C4-2B (cell line): ENCODE results near the gene CUZD1.
"Not testable (repeated sequence)": the region's sequence is repeated elsewhere in the genome, so short reads cannot be mapped to it uniquely, and the experiment has no call there.

ENCODE experiments used
- H3K27ac ChIP-seq: fragments of 450-650 bp; 2 replicates; pipeline ENCODE4 v1.5.1; 2017
- ZFX ChIP-seq: fragments of 450-650 bp; IDR thresholded peaks from 2 replicates; pipeline ENCODE4 v1.6.1; 2017
- TF ChIP-seq, protein P1 (sequence below): fragments of 450-650 bp; conservative IDR thresholded peaks from 2 replicates; pipeline ENCODE4 v1.5.1; 2017; ENCODE audit warnings: mild to moderate bottlenecking

The CUZD1 gene

DNA sequence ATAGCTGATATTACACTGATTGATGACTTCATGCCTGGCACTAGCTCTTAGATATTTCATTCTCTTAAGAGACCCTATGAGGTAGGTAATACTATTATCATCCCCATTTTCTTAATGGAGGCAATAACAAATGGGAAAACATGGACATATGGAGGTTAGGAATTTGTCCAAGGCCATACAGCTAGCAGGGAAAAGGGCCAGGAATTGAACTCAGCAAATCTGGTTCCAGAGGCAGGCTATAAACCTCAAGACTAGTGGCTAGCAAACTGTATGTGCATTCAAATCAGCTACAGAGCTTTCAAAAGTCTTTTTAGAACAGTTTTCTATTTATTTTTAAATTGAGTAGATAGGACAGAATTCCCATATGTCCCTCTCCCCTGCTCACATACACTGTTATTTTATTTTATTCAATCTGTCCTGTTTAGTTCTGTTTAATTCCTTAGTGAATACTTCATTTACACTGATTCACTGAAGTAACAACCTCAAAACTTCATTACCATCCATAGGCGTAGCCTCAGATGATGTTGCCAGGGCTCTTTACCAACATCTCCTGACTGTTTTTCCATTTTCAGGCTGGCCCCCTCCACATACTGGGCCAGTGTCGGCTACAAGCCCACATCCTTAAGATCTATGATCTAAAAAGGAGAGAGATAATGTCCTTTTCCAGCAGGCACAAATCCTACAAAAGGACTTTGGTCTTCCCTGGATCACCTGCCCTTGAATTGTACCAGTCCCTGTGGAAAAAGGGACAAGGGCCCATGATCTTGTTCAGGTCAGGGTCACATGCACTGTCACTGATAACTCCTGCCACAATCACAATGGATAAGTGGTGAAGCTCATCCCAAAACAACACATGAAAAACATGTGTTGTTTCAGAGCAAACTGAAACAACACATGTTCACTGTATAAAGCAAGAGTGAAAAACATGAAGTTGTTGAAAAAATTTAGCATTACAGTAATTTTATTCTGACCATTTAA, 17.8 kb upstream of the CUZD1 start:
- TF ChIP-seq, protein P1, sequence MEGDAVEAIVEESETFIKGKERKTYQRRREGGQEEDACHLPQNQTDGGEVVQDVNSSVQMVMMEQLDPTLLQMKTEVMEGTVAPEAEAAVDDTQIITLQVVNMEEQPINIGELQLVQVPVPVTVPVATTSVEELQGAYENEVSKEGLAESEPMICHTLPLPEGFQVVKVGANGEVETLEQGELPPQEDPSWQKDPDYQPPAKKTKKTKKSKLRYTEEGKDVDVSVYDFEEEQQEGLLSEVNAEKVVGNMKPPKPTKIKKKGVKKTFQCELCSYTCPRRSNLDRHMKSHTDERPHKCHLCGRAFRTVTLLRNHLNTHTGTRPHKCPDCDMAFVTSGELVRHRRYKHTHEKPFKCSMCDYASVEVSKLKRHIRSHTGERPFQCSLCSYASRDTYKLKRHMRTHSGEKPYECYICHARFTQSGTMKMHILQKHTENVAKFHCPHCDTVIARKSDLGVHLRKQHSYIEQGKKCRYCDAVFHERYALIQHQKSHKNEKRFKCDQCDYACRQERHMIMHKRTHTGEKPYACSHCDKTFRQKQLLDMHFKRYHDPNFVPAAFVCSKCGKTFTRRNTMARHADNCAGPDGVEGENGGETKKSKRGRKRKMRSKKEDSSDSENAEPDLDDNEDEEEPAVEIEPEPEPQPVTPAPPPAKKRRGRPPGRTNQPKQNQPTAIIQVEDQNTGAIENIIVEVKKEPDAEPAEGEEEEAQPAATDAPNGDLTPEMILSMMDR = no peak
- TF ChIP-seq ZFX = no peak
- no peak overlapping the region; the same call in 1 of the 2 replicates for H3K27ac ChIP-seq

DNA sequence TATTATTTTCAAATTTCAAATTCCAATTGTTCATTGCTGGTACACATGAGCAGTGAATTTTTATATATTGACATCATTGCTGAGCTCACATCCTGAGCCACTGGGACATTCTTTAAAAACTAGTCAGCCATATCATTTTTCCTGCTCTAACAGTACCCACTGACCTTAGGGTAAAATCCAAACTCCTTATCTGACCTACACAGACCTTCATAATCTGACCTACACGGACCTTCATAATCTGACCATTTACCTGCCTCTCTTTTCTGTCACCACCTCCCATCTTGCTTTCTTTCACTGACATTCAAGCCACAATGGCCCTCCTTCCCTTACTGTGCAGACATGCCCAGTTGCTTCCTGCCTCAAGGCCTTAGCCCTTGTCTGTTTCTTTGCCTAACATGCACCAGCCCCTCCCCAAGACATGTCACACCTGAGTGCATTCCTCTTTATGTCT, 16.1 kb upstream of the CUZD1 start:
- TF ChIP-seq, protein P1 = no peak
- TF ChIP-seq ZFX = no peak
- H3K27ac ChIP-seq = no peak overlapping the region

DNA sequence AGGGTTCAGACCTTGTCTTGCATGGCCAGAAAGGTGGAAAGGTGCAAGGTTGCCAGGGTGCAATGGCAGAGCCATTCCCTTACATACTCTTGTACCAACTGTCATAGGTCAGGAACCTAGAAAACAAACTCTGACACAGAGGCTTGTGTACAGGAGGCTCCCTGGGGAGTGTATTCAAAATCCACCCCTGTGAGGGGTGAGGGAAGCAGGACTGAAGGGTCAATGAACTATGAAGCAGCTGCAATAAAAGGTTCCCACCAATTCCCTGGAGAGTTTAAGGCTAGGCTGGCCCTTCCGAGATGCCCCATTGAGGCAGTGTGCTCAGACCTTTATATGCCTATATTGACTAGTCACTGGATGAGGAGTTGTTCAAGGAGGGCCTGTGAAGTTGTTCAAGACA, 13.9 kb upstream of the CUZD1 start:
- TF ChIP-seq ZFX = no peak
- TF ChIP-seq, protein P1 = no peak
- no peak overlapping the region for H3K27ac ChIP-seq

DNA sequence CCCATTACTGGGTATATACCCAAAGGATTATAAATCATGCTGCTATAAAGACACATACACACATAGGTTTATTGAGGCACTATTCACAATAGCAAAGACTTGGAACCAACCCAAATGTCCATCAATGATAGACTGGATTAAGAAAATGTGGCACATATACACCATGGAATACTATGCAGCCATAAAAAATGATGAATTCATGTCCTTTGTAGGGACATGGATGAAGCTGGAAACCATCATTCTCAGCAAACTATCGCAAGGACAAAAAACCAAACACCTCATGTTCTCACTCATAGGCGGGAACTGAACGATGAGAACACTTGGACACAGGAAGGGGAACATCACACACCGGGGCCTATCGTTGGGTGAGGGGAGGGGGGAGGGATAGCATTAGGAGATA, 12.4 kb upstream of the CUZD1 start:
- not testable (repeated sequence) for H3K27ac ChIP-seq

DNA sequence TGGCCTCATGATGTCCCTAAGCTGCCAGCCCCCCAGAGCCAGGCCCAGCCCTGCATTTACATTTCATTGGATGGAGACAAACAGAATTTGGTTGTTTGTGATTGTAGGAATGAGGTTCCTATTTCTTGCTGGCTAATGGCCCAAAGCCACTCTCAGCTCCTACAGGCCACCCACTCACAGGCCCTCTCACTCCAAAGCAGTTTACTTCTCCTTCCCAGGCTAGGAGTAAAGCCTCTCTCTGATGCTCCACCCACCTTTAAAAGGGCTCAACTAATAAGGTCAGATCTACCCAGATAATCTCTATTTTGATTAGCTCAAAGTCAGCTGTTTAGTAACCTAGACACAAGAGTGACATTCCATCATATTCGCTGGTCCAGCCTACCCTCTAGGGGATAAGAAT, 11.2 kb upstream of the CUZD1 start:
- H3K27ac ChIP-seq = no peak overlapping the region
- no peak for TF ChIP-seq ZFX
- TF ChIP-seq, protein P1 = no peak

DNA sequence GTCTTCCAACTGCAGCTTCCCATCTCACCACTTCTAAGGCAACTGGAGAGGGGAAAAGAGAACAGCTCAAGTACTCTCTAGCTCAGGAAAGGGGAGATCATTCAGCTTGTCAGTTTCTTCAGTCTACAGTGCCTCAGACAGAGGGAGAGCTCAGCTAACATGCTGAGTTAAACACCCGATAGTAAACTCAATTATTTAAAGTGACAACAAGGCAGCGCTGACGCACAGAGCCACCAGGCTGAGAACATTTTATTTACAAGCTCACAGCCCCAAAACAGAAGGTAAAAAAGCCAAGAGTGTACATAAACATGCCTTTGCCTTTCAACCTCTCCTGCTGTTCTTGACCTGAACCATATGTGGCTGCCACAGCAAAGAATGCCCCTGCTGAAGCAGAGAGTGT, 10.1 kb upstream of the CUZD1 start:
- TF ChIP-seq, protein P1 = no peak
- no peak for TF ChIP-seq ZFX
- no peak overlapping the region for H3K27ac ChIP-seq

DNA sequence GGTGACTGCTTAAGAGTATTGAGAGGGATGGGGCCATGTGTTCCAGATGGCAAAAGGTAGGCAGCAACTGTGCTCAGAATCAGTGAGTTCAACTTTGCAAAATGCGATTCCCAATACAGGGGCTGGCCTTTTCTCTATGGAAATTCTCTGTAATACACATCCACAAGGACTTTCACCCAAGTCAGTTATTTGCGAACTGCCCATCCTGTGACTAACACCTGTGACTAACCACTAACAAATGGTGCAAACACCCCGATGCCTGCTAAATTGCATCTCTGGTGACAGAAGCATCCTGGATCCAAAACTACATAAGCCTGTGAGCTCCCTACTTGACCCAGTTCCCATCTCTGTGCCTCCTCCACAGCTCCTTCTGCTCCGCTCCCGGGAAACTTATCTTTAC, 9.0 kb upstream of the CUZD1 start:
- H3K27ac ChIP-seq = no peak overlapping the region
- no peak for TF ChIP-seq ZFX
- TF ChIP-seq, protein P1 = no peak
